Hematopoietic multipotent progenitor cell treated with erythropoietin and hydrocortisone succinate and interleukin-3 and kit ligand, for 8 days (in vitro differentiated cells): ENCODE results near the gene CGAS.

ENCODE experiments used
- DNase-seq: peaks from one replicate; pipeline ENCODE4 v3.0.0-alpha.2; 2015

CGAS gene

DNA sequence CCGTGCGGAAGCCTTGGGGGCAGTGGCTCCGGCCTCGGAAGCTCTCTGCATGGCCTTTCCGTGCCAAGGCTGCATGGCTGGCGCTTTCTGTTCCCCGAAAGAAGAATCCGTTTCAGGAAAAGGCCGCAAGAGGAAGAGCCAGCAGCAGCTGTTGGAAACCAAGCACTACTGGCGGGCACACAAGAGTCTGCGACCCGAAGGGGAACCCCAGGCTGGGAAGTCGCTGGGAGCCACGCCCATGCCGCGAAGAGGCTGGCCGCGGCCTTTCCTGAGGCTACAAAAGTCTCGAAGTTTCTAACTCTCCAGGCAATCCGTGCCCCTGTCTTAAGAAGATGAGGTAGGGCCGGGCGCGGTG is at the start of gene CGAS:
CGAS (minus strand) TSS at position 191 of the 355 bp plus-strand sequence; CDS start at position 75, 116 bp downstream.
- peak; percentile 84 for DNase-seq

GRCh38 chr6:73497915-73498314 is 45.8 kb upstream of the CGAS start:
- DNase-seq, result no peak

- no peak for DNase-seq
Observed at GRCh38 chr6:73491377-73491776, 39.3 kb upstream of the CGAS start.

- no peak for DNase-seq
Observed at GRCh38 chr6:73487473-73487872, 35.4 kb upstream of the CGAS start.

GRCh38 chr6:73484438-73484837 is 32.3 kb upstream of the CGAS start:
- no peak for DNase-seq

- no peak for DNase-seq
Observed at GRCh38 chr6:73481969-73482368, 29.9 kb upstream of the CGAS start.

- DNase-seq, result no peak
Observed at GRCh38 chr6:73477407-73477806, 25.3 kb upstream of the CGAS start.

GRCh38 chr6:73476723-73477122 is 24.6 kb upstream of the CGAS start:
- no peak for DNase-seq

DNA sequence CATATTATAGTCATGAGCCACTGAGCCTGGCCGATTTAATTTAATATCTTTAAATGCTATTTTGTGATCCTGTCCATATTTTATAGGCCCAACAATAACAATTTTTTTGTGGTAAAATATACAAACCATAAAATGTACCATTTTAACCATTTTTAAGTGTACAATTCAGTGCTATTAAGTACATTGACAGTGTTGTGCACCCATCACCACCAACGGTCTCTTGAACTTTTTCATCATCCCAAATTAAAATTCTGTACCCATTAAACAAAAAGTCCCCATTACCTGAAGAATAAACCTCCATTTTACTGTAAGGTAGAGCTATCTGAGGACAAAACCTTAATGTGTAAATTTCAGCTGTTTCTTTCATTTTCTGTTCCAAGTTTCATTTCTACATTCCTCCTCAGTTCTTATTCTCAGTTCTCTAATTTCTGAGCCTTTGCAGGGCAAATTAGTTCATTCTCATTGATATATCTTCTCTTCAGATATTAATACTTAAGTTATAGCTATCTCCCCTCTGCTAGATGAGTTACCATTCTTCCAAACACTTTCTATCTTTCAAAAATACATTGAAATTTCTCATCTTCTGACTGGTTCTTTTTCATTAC is 19.7 kb upstream of the CGAS start:
- DNase-seq, result no peak

DNA sequence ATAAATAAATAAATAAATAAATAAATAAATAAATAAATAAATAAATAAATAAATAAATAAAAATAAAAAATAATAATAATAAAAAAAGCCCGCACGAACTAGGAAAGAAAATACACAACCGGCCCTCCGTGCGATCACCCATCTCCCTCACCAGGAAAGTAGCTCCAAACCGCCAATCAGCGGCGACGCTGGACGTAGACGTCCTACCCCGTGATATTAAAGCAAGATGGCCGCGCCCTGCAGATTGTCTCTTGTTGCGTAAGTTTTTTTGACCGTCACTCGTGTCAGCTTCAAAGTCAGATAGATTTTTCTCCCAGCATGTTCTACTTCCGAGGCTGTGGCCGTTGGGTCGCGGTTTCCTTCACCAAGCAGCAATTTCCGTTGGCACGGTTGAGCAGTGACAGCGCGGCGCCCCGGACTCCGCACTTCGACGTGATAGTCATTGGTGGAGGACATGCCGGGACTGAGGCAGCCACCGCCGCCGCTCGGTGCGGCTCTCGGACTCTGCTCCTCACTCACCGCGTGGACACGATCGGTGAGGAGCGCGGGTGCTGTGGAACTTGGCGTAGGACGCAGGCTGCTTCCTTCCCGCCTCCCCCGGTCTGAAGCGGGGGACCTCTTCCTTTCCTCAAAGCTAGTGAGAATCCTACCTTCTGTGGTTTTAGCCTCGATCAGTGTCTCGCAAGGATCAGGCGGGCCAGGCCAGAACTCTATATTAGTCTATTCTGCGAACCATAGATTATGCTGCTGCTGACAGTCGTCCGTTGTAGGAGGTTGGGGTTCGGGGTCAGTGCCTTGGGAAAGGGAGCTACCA is 9.6 kb upstream of the CGAS start, which contains the start of gene MTO1:
MTO1 (plus strand) TSS at position 201 of the 814 bp plus-strand sequence; CDS start at position 319, 118 bp downstream.
- DNase-seq, result peak; percentile 96

DNA sequence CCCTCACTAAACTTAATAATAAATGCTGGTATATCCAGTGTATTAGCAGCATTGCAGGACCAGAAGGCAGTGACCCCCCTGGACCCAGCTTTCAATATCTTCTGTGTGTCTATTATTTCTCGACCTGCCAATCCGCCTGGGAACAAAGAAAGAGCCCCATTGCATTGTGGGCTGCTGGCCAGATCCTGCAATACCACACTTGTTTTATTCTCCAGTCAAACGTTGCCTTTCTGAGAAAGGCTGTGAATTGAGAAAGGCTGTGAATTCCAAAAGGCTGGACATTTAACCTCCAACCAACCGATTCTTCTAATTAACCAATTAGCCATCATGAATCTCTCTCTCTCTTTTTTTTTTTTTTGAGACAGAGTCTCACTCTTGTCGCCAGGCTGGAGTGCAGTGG is 8.0 kb upstream of the CGAS start:
- peak; percentile 66 for DNase-seq

DNA sequence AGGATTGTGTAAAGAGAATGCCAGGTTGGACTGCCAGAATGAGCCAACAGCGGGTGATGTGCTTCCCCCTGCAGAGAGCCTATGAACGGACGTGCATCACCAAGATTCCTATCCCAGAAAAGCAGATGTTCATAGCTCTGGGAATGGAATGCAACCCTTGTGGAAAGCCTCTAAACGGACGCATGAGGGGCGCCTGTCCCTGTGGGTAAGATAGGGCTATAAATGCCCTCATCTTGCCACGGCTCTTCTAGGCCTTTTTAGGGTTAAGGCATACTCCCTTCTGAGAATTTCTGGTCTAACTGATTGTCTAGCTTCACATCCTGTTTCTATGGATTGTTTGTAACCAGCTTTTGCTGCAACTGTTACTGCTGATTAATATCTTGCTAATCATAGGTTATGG is 7.4 kb upstream of the CGAS start:
- peak; percentile 84 for DNase-seq

DNA sequence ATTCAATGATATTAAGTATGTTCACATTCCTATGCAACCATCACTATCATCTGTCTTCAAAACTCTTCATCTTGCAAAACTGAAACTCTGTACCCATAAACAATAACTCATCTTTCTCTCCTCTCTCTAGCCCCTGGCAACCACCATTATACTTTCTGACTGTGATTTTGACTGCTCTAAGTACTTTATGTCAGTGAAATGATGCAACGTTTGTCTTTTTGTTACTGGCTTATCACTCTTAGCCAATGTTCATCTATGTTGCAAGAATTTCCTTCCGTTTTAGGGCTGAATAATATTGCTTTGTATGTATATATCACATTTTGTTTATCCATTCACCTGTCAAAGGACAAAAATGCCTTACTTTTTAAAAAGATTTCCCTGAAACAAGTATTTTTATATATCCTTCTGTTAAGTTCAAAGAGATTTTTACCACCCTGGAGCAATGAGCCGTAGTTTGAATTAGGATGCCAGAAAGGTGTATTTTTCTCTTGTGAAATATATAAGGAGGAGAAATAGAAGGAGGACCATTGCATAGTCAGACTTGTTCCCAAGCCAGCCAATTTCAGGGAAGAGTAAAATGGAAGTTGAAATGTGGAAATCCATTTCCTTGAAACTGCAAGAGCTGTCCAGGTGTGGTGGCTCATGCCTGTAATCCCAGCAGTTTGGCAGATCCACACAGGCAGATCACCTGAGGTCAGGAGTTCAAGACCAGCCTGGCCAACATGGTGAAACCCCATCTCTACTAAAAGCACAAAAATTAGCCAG is 4.0 kb upstream of the CGAS start:
- DNase-seq, result peak; percentile 44

- DNase-seq, result peak; percentile 61
Observed at GRCh38 chr6:73451223-73452106, 632 bp downstream of the CGAS start.

DNA sequence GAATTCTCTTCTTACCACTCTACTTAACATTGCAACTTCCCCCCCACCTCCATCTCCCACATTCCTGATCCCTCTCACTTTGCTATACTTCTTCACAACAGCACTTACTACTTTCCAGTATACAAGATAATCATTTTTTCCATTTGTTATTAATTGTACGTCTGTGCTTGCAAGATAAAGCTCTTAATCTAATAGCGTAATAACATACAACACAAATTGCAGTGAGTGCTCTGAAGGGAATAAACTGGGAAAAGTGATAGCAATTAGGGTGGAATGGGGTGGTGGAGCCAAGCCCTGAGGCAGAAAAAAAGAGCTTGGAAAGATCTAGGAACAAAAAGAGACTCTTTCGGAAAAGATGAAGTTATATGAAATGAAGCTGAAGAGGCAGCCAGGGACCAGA is 8.5 kb downstream of the CGAS start:
- peak; percentile 45 for DNase-seq

- no peak for DNase-seq
Observed at GRCh38 chr6:73435236-73435635, 16.9 kb downstream of the CGAS start.

GRCh38 chr6:73421534-73421933 is 30.6 kb downstream of the CGAS start:
- no peak for DNase-seq

DNA sequence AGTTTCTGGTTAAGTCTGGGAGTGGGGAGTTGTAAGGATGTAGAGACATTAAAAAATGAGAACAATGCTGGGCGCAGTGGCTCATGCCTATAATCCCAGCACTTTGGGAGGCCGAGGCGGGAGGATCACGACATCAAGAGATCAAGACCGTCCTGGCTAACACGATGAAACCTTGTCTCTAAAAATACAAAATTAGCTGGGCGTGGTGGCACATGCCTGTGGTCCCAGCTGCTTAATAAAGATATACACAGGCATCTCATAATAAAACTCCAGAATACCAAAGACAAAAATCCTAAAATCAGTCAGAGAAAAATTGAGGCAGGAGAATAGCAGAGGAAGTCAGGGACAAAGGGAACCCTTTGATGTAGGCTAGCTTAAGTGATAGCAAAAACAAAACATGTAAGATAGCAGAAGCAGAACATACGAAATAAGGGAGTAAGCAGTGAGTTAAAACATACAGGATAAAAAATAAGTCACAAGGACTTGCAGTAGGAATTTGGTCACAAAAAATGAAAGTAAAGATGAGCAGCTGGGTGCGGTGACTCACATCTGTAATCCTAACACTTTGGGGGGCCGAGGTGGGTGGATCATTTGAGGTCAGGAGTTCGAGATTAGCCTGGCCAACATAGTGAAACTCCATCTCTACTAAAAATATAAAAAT is 33.9 kb downstream of the CGAS start:
- peak; percentile 31 for DNase-seq

GRCh38 chr6:73413102-73413501 is 39.0 kb downstream of the CGAS start:
- no peak for DNase-seq

GRCh38 chr6:73409395-73409794 is 42.7 kb downstream of the CGAS start:
- DNase-seq, result no peak

- no peak for DNase-seq
Observed at GRCh38 chr6:73400656-73401055, 51.4 kb downstream of the CGAS start.

DNA sequence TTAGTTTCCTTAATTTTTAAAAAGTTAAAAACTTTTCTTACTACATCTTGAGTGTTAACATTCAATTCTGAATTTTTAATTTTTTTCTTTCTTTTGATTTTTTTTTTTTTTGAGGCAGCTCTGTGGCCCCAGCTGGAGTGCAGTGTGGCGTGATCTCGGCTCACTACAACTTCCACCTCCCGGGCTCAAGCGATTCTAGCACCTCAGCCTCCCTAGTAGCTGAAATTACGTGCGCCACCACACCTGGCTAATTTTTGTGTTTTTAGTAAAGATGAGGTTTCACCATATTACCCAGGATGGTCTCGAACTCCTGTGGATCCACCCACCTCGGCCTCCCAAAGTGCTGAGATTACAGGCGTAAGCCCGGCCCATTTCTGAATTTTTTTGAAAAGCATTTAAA is 56.2 kb downstream of the CGAS start:
- DNase-seq, result no peak
